SW480 (cell line): ENCODE measurements around the gene FOXF1.
A peak's percentile ranks its signal among the peaks of the same experiment; 100 is the strongest.

Experiments
- DNase-seq: peaks from one replicate; pipeline ENCODE4 v3.0.0-alpha.2; 2016; ENCODE audit warnings: low spot score

Gene FOXF1

DNA sequence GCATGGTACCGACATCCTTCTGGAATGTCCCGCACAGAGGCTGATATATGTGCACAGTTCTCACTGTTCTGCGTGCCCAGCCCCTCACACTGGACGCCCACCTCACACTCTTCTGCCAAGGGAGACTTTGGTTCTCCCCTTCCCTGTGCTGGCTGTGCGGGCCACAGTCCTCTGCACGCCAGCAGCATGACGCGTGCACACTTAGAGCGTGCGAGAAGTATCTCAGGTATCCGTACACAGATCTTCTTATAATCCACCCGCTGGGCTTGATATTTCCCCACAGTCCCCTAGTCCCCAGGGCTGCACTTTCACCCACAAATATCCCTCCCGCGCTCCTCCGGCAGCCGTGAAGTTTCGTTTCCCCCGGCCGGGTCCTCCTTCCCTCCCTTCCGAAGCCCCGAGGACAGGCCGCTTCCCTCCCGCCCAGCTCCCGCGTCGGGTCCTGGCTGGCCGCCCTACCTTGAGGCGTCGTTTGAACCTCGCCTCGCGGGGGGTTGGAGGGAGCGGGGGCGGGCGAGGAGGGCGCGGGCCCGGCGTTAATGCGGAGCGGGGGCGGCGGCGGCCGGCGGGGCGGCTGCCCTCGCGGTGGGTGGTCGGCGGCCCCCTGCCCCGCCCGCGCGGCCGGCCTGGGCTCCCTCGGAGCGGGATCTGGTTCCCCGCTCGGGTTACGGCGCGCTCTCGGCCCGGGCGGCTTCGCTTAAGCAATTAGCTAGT is 5.0 kb upstream of the FOXF1 start:
- no peak for DNase-seq

DNA sequence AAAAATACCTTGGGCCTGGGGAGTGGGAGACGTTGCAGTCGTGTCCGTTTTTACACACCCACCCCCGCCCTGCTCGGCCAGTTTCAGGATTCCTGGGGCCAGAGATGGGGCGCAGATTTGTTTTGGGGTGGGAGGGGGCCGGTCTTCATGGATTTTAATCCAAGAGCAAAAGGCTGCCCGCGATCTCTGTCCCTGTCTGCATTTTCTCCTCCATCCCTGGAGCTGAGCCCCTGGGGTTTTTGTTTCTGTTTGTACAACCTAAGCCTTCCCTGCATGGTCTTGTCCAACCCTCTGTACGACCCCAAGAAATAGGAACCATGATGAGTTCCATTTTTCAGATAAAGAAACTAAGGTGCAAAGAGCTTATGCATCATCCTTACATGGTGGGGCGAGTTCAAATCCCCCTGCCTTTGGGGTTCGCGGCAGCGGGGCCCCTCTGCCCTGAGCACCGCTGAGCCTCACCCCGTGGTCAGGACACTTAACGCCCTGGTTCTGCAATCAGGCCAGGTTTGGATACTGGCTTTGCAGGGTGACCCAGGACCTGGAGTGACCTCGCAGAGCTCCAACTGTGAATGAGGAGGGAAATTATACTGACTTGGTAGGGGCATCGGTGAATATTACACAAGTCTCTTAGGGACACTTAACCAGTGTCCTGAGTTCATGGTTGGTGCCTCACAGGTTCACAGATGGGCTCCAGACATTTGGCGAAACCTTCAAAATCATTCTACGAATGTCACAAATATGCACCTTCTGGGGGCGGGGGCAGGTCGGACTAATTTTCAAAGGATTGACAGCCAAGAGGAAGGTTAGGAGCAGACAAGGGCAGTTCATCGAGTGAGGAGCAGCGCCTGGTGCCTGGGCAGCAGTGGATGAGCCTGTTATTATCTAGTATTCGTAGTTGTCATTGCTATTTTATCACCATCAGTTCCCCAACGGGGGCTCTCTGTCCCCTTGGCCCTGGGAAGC is 4.1 kb upstream of the FOXF1 start:
- DNase-seq, result no peak

DNA sequence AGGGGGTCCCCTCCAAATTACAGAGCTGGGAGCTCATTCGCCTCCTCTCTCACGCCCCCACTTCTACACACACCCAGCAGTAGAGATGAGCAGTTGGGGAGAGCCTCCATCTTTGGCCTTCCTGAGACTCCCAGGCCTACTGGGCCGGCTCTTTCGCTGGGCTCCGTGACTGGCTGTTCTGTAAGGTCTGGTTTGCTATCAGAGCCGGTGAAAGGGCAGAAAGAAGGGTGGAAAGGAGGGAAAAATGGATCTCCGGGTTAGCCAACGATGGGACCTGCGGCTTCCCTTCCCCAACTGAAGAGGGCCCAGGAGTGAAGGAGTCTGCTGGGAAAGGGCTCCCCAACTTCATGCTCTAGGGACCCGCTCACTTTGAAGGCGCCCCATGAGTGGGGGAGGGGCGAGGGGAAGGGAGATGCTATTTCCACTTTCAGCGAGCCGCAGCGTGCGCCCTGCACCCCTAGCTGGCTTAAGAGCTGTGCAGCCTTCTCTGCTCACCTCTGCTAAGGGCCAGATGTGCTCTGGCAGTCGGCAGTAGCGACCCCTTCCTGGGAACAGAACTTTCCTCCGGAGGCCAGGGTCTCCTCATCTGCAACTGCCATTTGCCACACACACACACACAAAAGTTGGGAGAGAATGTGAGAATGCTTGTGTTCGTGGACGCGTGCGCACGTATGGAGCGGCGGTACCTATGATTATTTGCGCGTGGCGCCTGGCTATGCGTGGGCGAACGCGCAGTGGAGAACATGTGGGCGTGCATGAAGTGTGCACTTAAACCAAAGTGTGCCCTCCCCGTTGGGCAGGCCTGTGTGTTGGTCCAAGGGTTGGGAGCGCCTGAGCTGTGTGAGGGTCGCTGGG is 2.9 kb upstream of the FOXF1 start:
- DNase-seq, result no peak

DNA sequence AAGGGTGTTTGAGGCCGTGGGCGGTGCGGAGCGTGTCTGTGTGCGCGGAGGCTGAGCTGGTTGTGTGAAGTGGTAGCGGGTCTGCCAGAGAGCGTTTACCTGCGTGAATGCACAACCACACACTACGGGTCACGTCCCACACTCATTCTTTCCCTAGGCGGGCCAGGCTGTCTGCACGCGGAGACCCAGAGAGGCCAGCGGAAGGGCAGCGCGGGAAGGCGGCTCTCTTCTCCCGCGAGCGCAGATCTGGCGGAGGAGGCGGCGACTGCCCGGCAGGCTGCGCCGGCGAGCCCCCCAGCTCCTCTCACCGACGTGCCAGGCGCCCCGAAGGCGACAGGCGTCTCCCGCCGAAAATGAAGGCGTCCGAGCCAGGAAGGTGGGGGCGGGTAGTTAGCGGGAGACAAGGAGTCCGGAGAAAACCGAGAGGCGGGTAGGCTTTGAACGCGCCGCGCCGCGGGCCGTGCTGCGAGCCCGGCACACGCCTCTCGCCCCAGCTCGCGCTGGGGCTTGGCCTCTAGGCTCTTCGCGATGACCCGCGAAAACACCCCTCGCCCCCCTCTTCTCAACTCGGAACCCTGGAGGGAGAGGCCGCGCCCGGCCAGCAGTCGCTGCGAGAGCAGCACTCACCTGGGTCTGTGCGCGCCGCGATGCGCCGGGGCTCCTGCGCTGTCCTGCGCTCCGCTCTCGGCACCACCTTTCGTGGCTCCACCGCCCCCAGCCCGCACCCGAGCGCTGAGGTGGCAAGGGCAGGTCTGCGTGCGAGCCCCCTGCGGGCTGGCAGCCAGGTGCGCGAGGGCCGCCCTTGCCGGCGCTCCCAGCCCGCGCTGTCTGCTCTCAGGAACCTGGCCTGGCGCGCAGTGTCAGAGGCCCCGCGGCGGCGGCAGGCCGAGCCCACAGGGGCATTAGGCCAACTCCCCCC is 2.0 kb upstream of the FOXF1 start:
- DNase-seq, result no peak

DNA sequence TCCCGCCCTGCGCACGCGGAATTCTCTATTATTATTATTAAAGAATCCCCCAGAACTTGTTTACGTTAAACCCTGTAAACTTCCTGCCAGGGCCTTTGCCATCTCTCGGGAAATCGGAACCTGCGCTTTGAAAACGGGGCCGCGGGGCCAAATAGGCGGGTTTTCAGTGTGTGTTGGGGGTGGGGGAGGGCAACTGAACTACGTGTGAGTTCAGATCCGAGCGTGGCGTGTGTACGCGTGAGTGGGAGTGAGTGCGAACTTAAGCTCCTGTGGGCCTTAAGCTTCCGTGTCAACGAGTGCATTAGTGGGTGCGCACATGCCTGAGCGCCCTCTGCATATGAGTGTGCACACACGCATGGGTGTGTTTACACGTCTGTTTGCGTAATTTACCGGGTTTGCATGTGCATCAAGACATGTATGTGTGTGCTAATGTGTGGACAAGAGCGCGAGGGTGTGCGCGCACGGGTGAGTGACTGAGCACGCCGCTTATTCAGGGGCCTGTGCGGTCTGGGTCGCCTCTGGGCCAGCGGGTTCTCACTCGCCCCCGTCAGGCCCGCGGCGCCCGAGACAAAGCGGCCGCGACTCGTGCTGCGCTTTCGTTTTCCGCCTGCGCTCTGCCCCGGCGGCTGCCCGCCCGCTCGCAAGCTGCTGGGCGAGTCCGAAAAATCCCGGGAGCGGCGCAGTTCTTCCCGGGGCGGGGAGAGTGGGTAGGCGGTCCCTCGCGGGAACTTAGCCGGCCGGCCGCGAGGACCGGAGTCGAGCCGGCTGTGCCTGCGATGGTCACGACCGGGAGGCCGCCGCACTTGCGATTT is 1.2 kb upstream of the FOXF1 start:
- DNase-seq, result peak; percentile 63

DNA sequence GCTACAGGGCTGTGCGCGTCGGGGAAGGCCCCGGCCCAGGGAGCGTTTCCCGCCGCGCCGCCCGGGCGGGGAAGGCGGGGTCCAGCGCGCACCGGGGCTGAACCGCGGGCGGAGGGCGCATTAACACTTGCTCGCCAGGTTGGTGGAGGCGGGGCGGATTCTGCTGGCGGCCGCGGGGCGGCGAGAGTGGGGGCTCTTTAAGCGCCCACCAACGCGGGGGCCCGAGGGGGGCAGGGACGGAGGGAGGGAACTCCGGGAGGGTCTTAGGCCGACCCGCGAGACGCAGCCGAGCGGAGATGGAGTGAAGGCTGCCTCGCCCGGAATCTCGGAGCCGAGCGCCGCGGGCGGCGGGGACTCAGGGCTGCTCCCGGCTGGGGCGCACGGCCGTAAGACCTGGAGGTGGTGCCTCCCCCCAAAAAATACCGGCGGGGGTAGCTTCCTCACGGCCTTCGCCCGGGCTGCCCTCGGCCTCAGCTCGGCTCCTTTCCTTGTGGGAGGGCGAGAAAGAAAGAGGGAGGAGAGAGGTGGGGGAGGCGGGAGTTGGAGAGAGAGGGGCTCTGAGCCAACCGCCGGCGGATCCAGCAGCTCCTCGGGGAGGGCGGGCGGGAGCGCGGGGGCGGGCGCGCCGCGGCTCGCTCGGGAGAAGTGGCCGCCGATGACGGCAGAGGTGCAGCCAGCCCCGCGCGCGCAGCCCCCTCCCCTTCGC is 415 bp upstream of the FOXF1 start:
- DNase-seq, result no peak

DNA sequence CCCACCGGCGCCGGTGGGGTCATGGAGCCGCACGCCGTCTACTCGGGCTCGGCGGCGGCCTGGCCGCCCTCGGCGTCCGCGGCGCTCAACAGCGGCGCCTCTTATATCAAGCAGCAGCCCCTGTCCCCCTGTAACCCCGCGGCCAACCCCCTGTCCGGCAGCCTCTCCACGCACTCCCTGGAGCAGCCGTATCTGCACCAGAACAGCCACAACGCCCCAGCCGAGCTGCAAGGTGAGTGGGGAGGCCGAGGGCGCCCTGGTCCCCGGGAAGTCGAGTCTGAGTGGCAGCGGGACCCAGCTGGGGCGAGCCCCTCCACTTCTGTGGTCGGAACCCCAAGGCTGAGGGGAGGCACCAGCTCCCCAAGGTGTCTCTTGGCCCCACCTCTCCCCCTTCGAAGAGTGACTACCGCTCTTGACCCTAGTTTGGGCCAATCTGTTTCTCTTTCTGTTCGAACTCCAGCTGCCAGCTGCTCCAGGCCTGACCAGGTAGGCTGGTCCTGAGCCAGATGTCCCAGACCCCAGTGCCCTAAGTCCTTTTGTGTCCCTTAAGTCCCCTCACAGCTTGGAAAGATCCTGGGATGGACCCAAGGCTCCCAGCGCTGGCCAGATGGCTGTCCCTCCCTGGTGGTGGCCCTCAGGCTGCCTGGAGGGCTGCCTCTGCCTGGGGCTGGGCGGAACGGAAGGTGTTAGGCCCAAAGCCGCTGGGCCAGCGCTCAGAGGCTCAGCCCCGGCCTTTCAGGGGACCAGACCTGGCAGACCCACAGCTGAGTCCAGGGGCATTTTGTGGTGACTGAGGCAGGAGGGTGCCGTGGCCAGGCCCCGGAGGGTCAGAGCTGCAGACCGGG is 1.2 kb downstream of the FOXF1 start:
- no peak for DNase-seq

DNA sequence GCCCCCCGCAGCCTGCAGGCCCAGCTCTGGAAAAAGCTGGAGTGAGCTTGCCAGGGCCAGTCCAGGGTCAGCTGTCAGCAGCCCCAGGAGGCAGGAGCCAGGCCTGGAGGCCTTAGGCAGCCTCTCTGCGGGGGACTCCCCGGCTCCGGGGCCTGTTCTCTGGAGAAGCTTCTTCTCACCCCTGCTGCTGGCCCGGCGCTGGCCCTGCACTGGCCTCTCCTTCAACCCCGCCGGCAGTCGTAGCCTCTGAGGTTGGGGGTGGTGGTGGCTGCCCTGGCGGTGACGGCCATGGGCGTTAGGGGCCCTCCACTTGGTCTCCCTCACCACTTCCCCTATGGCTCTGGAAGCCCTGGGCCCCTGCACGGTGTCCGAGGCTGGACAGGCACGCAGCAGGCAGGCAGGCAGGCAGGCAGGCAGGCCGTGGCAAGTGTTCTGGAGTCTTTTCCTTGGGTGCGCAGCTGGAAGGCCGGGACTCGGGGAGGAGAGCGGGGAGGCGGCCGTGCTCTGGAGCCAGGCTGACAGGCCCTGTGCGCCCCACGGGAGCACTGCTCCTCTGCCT is 2.1 kb downstream of the FOXF1 start:
- no peak for DNase-seq

DNA sequence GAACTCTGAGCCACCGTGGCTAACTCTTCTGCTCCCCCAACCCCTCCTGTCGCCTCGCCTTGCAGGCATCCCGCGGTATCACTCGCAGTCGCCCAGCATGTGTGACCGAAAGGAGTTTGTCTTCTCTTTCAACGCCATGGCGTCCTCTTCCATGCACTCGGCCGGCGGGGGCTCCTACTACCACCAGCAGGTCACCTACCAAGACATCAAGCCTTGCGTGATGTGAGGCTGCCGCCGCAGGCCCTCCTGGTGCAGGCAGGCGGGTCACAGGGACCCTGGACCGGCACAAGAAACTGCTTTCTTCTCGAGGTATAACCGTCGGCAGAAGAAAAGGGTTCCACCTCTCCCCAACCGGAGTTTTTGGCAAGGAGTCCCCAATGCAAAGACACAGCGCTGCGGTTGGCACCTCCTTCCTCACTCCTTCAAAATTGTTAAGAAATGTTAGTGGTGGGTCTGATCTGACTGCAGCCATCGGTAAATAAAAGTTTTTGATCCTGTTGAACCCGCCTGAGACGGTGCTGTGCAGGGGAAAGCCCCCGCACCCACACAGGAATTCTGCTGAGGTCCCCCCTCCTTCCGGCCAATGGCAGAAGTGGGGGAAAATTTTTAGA is 2.6 kb downstream of the FOXF1 start:
- no peak for DNase-seq

DNA sequence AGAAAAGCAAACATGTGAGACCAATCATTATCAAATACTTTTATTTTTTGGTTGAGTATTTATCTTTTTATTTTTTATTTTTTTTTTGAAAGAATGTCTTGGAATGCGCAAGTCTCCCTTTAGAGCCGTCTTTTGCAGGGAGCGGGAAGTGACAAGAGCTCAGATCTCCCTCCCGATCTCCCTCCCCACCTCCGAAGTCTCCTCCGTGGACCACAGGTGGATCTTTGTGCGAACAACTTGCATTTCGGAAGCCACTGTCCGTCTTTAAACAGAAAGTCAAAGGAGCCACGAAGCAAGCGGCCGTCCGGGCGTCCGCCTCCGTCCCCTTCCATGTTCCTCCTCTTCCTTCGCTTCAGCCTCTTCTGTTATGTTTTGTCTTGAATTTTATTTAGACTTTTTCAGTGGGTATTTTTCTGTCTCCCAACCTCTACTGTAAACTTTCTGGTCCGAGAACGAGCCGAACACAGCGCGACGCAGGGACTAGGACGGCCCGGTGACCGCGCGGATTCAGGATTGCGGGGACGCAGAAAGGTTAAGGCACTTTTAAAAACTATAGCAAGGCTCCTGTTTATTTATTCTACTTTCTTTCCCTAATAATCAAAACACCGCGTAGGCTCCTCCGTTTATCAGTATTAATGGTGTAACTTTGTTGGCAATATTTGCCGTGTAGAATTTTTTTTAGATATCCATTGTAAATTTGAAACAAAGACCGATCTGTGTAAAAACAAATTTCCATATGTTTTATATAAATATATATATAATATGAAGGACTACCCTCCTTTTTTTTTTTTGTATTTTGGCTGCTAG is 3.3 kb downstream of the FOXF1 start:
- no peak for DNase-seq

DNA sequence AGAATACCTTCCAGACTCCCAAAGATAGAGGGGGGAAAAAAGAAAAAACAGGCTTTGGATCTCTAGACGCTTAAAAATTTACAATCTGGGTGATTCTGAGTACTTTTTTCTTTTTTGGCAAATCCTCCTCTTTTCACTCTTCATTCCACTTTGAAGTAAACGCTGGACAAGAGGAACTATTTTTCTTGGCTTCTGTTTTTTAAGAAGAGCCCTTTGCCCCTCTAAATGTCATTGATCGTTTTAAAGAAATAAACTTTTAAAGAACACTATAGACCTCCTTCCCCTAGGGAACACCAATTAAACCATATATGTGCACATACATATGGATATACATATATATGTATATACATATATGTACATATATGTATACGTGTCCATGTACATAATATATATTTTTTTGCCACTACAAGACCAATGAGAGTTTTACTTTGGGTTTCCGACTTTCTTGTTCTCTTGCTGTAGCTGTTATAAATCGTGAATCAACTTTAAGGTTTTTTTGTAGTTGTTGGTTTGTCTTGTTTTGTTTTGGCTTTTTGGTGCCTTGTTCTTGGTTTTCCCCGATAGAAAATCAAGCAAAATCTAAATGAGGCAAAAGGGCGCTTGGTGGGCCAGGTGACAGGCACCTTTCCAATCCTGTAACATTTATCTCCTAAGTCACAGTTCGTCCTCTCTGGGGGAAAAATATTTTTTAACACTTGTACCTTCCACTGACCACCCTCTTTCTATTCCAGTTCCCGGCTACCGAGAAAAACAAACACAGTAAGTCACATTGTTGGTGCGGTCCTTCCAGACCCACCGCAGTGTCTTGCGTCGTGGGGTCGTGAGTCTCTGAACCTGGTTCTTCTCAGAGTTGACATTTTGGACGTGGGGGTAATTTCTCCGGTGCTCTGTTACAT is 4.4 kb downstream of the FOXF1 start:
- no peak for DNase-seq

DNA sequence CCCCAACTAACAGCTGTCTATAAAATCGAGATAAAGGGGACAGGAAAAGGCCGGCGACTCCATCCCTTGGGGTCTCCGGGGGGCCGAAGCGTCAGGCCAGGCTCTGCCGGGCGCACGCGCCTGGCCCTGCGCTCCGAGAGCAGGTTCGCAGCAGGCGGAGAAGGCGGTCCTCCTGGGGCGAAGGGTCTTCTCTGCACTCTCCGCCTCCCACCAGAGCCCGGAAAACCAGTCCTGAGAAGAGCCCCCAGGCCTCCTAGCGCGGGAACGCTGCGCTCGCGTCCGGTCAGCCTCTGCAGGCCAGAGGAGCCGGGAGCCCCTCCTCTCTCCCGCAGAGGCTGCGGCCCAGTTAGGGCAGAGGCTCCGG is 5.1 kb downstream of the FOXF1 start:
- DNase-seq, result no peak

DNA sequence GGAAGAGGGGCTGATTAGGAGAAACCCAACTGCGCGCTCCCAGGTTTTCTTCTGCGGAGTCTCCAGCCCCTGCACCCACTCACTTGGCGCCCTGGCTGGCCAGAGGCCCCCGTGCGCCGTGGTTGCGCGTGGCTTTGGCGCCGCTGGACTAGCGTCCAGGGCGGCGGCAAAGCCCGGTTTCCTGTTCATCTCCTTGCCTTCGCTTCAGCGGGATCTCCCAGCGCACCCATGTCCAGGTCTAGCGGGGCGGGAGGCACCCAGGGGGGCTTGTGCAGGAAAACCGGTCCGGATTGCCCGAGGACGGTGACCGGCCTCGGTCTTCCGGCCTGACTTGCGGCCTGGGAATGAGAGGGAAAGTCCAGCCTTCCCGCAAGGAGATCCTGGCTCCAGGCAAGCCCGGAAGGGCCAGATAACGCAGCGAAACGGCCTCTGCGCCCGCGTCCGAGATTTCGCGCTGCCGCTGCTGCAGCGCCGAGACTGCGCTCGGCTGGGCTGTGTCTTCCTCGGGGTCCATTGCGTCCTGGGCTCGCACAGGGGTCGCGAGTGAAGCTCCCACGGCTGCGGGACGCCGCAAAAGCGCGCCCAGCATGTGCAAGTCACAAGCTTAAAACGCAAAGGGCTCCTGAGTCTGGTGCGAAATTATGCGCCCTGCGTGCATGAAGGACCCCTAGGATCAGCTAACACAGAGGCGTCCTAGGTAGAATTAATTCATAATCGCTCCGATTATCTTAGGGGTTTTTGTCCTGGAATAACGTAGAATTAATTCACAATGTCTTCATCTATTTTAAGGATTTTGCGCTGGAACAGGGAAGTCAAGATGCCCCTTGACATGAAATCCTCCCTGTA is 5.7 kb downstream of the FOXF1 start:
- no peak for DNase-seq

DNA sequence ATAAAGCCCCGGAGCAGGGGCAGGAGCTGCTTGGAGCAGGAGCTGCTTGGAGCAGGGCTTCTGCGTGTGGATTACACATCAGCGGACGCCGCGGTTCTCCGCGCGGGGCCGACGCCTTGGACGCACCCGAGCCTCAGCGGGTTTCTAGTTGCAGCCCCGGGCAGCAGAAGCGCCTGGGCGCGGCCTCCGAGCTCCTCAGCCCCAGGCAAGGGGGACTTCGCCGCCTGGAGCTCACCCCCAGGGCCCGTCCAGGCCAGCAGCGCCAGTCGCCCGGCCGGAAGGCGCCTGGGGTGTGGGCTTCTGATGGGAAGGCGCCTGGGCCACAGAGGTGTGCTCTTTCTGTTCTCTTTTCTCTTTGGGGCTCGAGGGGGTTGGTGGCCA is 6.3 kb downstream of the FOXF1 start:
- no peak for DNase-seq

DNA sequence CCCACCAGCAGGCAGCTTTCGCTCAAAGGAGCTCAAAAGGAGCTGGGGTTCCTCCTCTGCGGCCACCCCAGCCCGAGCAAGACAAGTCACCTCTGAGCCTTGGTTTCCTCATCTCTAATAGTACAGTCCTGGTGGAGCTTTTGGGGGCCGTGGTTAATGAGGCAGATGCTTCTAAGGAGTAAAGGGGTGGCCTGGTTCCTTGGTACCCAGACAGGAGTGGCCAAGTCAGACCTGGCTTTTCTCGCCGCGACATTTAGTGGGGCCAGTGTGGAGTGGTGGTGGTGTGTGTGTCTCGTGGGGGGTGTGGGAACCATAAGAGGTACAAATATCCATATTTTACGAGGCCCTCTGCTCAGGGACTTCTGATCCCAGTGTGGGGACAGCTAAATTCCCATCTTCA is 6.7 kb downstream of the FOXF1 start:
- DNase-seq, result no peak
